ENCODE results near the gene BRINP2.

The BRINP2 gene

GRCh38 chr1:177328251-177328650, 157.5 kb downstream of the BRINP2 start:
- Histone ChIP-seq H3K4me3 (replicated peaks; ENCODE audit: insufficient read depth, low read length) (no peak overlapping the region), H3K27ac (replicated peaks) (no peak overlapping the region), H3K27me3 (ENCODE audit: insufficient read depth, poor library complexity, severe bottlenecking) (peaks cover 2% of the 10 kb centered on the region)
- no peak for DNase-seq (ENCODE audit: low read depth in 1 of 2, low spot score in 1 of 2)
- TF ChIP-seq REST (IDR thresholded peaks at IDR 0.05; ENCODE audit: insufficient replicate concordance, low read depth) (no peak), GABPA (IDR thresholded peaks at IDR 0.05; ENCODE audit: low read depth) (no peak), POLR2AphosphoS5 (IDR thresholded peaks at IDR 0.05; ENCODE audit: low read depth) (no peak), CTCF (IDR thresholded peaks at IDR 0.05; ENCODE audit: insufficient read depth, low read length) (no peak), SPI1 (IDR thresholded peaks at IDR 0.05; ENCODE audit: borderline replicate concordance, low read depth) (no peak)

- Histone ChIP-seq H3K27me3 (ENCODE audit: insufficient read depth, poor library complexity, severe bottlenecking) (peaks cover 2% of the 10 kb centered on the region), H3K4me3 (replicated peaks; ENCODE audit: insufficient read depth, low read length) (no peak overlapping the region), H3K27ac (replicated peaks) (no peak overlapping the region)
- TF ChIP-seq POLR2AphosphoS5 (IDR thresholded peaks at IDR 0.05; ENCODE audit: low read depth) (no peak), GABPA (IDR thresholded peaks at IDR 0.05; ENCODE audit: low read depth) (no peak), CTCF (IDR thresholded peaks at IDR 0.05; ENCODE audit: insufficient read depth, low read length) (no peak), SPI1 (IDR thresholded peaks at IDR 0.05; ENCODE audit: borderline replicate concordance, low read depth) (no peak), REST (IDR thresholded peaks at IDR 0.05; ENCODE audit: insufficient replicate concordance, low read depth) (no peak)
- DNase-seq (ENCODE audit: low read depth in 1 of 2, low spot score in 1 of 2): no peak
Observed at GRCh38 chr1:177329871-177330270, 159.1 kb downstream of the BRINP2 start.

All from HL-60 (cell line).